Psoas muscle (tissue), 8 donors: ENCODE results near the gene C4BPB. TPM values are rescaled to one million over a fixed set of nuclear protein-coding genes. Genes with fewer than 3 reads are reported as not detected.
A peak's percentile ranks its signal among the peaks of the same experiment; 100 is the strongest.

Experiments used
- ATAC-seq, 4 donors: fragments of 200-7000 bp; cut with Tn5 transposase; one replicate each; pipeline ENCODE4 v1.9.1; 2020; ENCODE audit warnings: moderate library complexity in 3 of 4, mild to moderate bottlenecking in 2 of 4
- DNase-seq, 2 donors: peaks; one replicate each; pipeline ENCODE4 v3.0.0-alpha.2; 2020
- H3K27ac ChIP-seq: fragments of 200-600 bp; one replicate; pipeline ENCODE4 v1.8.0; 2022
- H3K27me3 ChIP-seq, 3 donors: fragments of 200-600 bp in 1 of 3; one replicate each; pipeline versions ENCODE4 v1.6.1 to v1.8.0; 2013 to 2022; ENCODE audit warnings: low read length in 2 of 3, mild to moderate bottlenecking in 2 of 3, moderate library complexity in 1 of 3; ENCODE audit not compliant: insufficient read depth in 3 of 3
- H3K36me3 ChIP-seq, 2 donors: fragments of 200-600 bp in 1 of 2; one replicate each; pipeline versions ENCODE4 v1.6.1 to v1.8.0; 2013 to 2022; ENCODE audit warnings: low read depth in 1 of 2, mild to moderate bottlenecking in 1 of 2, moderate library complexity in 1 of 2; ENCODE audit not compliant: insufficient read depth in 1 of 2
- H3K4me1 ChIP-seq: fragments of 200-600 bp; one replicate; pipeline ENCODE4 v1.8.0; 2022
- H3K4me3 ChIP-seq: fragments of 200-600 bp; one replicate; pipeline ENCODE4 v1.8.0; 2022; ENCODE audit warnings: mild to moderate bottlenecking
- H3K9me3 ChIP-seq: fragments of 200-600 bp; one replicate; pipeline ENCODE4 v1.8.0; 2022
- CTCF ChIP-seq: fragments of 200-600 bp; IDR thresholded peaks from one replicate; pipeline ENCODE4 v1.8.0; 2022; ENCODE audit warnings: antibody characterized with exemption
- WGBS, 3 donors: extraction: QIAGEN DNeasy Blood & Tissue Kit; methylation state at CpG; one replicate each; pipeline versions ENCODE4 v1.1.6 to v1.1.7; 2013; 5-methylcytosine and 5-hydroxymethylcytosine counted together
- intact Hi-C, 2 donors: fragments of 100-400 bp; cut with DNase I; formaldehyde crosslinking; loops; one replicate each; pipeline versions ENCODE4 v1.11.0 to v1.14.2; 2022
- polyA plus RNA-seq, 3 donors: library from polyadenylated mRNA; stranded (reverse); fragments of 200-250 nt; gene quantifications; one replicate each; pipeline ENCODE4 v1.2.3, GENCODE V29; 2013
- total RNA-seq, 4 donors: library from RNA; stranded (reverse); fragmentation: NEBNext Ultra II Directional in 2 of 4; extraction: Animal tissue kit (Norgen Biotek cat#: 25700) in 2 of 4; gene quantifications; one replicate each; pipeline versions ENCODE4 v1.2.1 to v1.2.4, GENCODE V29; 2021 to 2023
- donor health status: healthy with polysubstance abuse.
- donor health status: DM: no; HTN: no; CAD: no; lungs with moderate emphysema.
- donor health status: Bipolar disorder and iron deficiency.
- donor health status: healthy.
- donor health status: DM: yes; HTN: yes; CAD: no.
- donor health status: DM: no; HTN: no; CAD: no.
- donor health status: DM: no; HTN: no; CAD: no.
- donor health status: DM: yes; HTN: yes; CAD: no.

C4BPB gene
- total and polyA plus RNA-seq, 7 donors = 0.08 to 0.48 (median 0.25) TPM; not detected in 2

- Histone ChIP-seq H3K4me1 (peaks cover 4% of the 10 kb centered on the region), H3K27ac (no peak overlapping the region), H3K27me3 (no peaks in the 10 kb centered on the region), H3K36me3 (peaks cover 2 to 65% of the 10 kb centered on the region in 2 donors), H3K9me3 (no peaks in the 10 kb centered on the region), H3K4me3 (no peak overlapping the region)
- intact Hi-C loops = no loop called here
- DNase-seq (no peak), ATAC-seq (no peak)
- TF ChIP-seq CTCF = no peak
- whole genome bisulfite sequencing, 3 donors = 66 to 77% (median 69%) methylated on average over 4 of the region's 4 CpGs
These were observed 14.5 kb upstream of the C4BPB start for GRCh38 chr1:207073906-207074820.

GRCh38 chr1:207076181-207076955 lies 12.3 kb upstream of the C4BPB start:
- no peaks in the 10 kb centered on the region for H3K9me3 ChIP-seq
- no peak overlapping the region for H3K27ac ChIP-seq
- no peaks in the 10 kb centered on the region for H3K27me3 ChIP-seq
- ATAC-seq (peak in 3 of 4 donors; percentile 14 to 51 (median 41)), DNase-seq (no peak)
- H3K4me3 ChIP-seq = no peak overlapping the region
- WGBS, 3 donors = 51 to 66% (median 56%) methylated on average over 5 of the region's 5 CpGs
- intact Hi-C loops = loop anchor here in 1 of 2 donors (5.0 kb wide), 2 partner anchors 149 to 164 kb away; no protein-coding TSS in a partner anchor
- H3K36me3 ChIP-seq = peaks cover 2 to 57% of the 10 kb centered on the region in 2 donors
- H3K4me1 ChIP-seq = peaks cover 4% of the 10 kb centered on the region
- no peak for TF ChIP-seq CTCF

GRCh38 chr1:207077012-207077411 lies 11.6 kb upstream of the C4BPB start:
- Histone ChIP-seq H3K36me3 (peaks cover under 1 to 50% of the 10 kb centered on the region in 2 donors), H3K9me3 (no peaks in the 10 kb centered on the region), H3K4me1 (peaks cover 4% of the 10 kb centered on the region), H3K4me3 (no peak overlapping the region), H3K27ac (peak overlapping the region; percentile 24), H3K27me3 (no peaks in the 10 kb centered on the region)
- intact Hi-C loops = loop anchor here in 1 of 2 donors (5.0 kb wide), 2 partner anchors 150 to 165 kb away; no protein-coding TSS in a partner anchor
- DNase-seq (no peak), ATAC-seq (no peak)
- WGBS, 3 donors = 87 to 98% (median 92%) methylated on average over 1 of the region's 1 CpG
- TF ChIP-seq CTCF = no peak

GRCh38 chr1:207077470-207078377 lies 10.9 kb upstream of the C4BPB start:
- peaks cover 0 to 43% of the 10 kb centered on the region in 2 donors for H3K36me3 ChIP-seq
- ATAC-seq (peak; percentile 72 to 91 (median 84)), DNase-seq (no peak)
- no peaks in the 10 kb centered on the region for H3K9me3 ChIP-seq
- no peaks in the 10 kb centered on the region for H3K27me3 ChIP-seq
- H3K27ac ChIP-seq = peak overlapping the region; percentile 24
- no peak overlapping the region for H3K4me3 ChIP-seq
- peaks cover 4% of the 10 kb centered on the region for H3K4me1 ChIP-seq
- WGBS, 3 donors = 35 to 48% (median 35%) methylated on average over 6 of the region's 6 CpGs
- TF ChIP-seq CTCF = peak; percentile 90
- intact Hi-C loops = loop anchor here in 1 of 2 donors (2.0 to 5.0 kb wide), 3 partner anchors 29 to 165 kb away; no protein-coding TSS in a partner anchor
